Endothelial cell of umbilical vein (primary cell): Measurements from ENCODE around the gene TAT. TPM values are rescaled to one million over a fixed set of nuclear protein-coding genes. Genes with fewer than 3 reads are reported as not detected.
A peak's percentile ranks its signal among the peaks of the same experiment; 100 is the strongest.

Experiments
- BruUV-seq: library from RNA; stranded (reverse); fragments of 400-500 nt; replicated peaks from 2 replicates; lab custom pipeline; 2021; lab: Mats Ljungman, UMichigan
- CTCF ChIA-PET: fragments of 300-600, 350-600 bp; sonication (Branson Sonifier 250); formaldehyde crosslinking; loops from one replicate; lab custom pipeline; 2021; ENCODE audit warnings: antibody characterized with exemption, inconsistent platforms; lab: Charles Lee
- POLR2A ChIA-PET: fragments of 300-600, 350-600 bp; sonication (Branson Sonifier 250); formaldehyde crosslinking; loops from one replicate; lab custom pipeline; 2021; ENCODE audit warnings: antibody characterized with exemption, inconsistent platforms; lab: Charles Lee
- DNase-seq: peaks from one replicate; pipeline ENCODE4 v3.0.0-alpha.2; 2011; ENCODE audit warnings: low read depth, low spot score
- FAIRE-seq: peaks from 2 replicates; lab custom pipeline; 2011; peaks lifted over from hg19 to GRCh38; lab: Jason Lieb, UNC
- H2AFZ ChIP-seq: 2 replicates; pipeline ENCODE4 v1.6.0; 2012; ENCODE audit warnings: low read depth, low read length, control low read depth, inconsistent platforms
- H3K27ac ChIP-seq: 2 replicates; pipeline ENCODE4 v1.5.1; 2011; ENCODE audit warnings: low read depth, mild to moderate bottlenecking, control low read depth, low read length, moderate library complexity; ENCODE audit not compliant: insufficient read depth
- H3K27me3 ChIP-seq, 2 experiments: 2 replicates each; pipeline versions ENCODE4 v1.6.0 to v1.6.1; 2011; ENCODE audit warnings: low read length in 2 of 2, mixed read lengths in 1 of 2; ENCODE audit not compliant: control insufficient read depth in 2 of 2, insufficient read depth in 2 of 2
- H3K36me3 ChIP-seq, 2 experiments: 2 replicates in 1 of 2; 3 replicates in 1 of 2; pipeline ENCODE4 v1.5.1; 2011; ENCODE audit warnings: low read length in 2 of 2, mild to moderate bottlenecking in 1 of 2, moderate library complexity in 1 of 2; ENCODE audit not compliant: control insufficient read depth in 2 of 2, insufficient read depth in 2 of 2; ENCODE audit errors: extremely low read depth in 1 of 2
- H3K4me1 ChIP-seq: 3 replicates; pipeline ENCODE4 v1.5.1; 2011; ENCODE audit warnings: mild to moderate bottlenecking, low read length; ENCODE audit not compliant: control insufficient read depth, insufficient read depth; ENCODE audit errors: extremely low read depth
- H3K4me2 ChIP-seq: 2 replicates; pipeline ENCODE4 v1.6.1; 2011; ENCODE audit warnings: low read length, control low read depth, mixed read lengths; ENCODE audit not compliant: insufficient read depth
- H3K4me3 ChIP-seq, 3 experiments: fragments of 200-600 bp in 1 of 3; sonication (generic), shearing (Covaris generic) in 1 of 3; replicated peaks in 1 of 3; 2 replicates each; pipeline ENCODE4 v1.5.1; 2011 to 2016; ENCODE audit warnings: control low read depth in 3 of 3, low read length in 3 of 3, mild to moderate bottlenecking in 2 of 3, inconsistent platforms in 1 of 3, low read depth in 1 of 3, moderate library complexity in 1 of 3; ENCODE audit not compliant: insufficient read depth in 1 of 3
- H3K79me2 ChIP-seq: 2 replicates; pipeline ENCODE4 v1.6.0; 2012; ENCODE audit warnings: low read length, inconsistent platforms; ENCODE audit not compliant: control insufficient read depth, insufficient read depth
- H3K9ac ChIP-seq: replicated peaks from 2 replicates; pipeline ENCODE3; 2011; ENCODE audit warnings: low read length, control low read depth; ENCODE audit not compliant: insufficient read depth; ENCODE audit errors: extremely low read depth
- H3K9me1 ChIP-seq: replicated peaks from 3 replicates; pipeline ENCODE4 v1.6.0; 2011; ENCODE audit warnings: mild to moderate bottlenecking, low read length; ENCODE audit not compliant: control insufficient read depth, insufficient read depth; ENCODE audit errors: extremely low read depth
- H3K9me3 ChIP-seq: replicated peaks from 2 replicates; pipeline ENCODE4 v1.5.1; 2012; ENCODE audit warnings: low read length, inconsistent platforms; ENCODE audit not compliant: control insufficient read depth, insufficient read depth
- H4K20me1 ChIP-seq: replicated peaks from 2 replicates; pipeline ENCODE3; 2011; ENCODE audit warnings: mild to moderate bottlenecking, low read length; ENCODE audit not compliant: control insufficient read depth, insufficient read depth; ENCODE audit errors: extremely low read depth
- EZH2 ChIP-seq: IDR thresholded peaks from 2 replicates; pipeline ENCODE4 v1.6.1; 2012; ENCODE audit warnings: borderline replicate concordance, low read depth, mild to moderate bottlenecking, moderate library complexity, low read length, inconsistent platforms; ENCODE audit not compliant: severe bottlenecking
- FOS ChIP-seq: IDR thresholded peaks from 2 replicates; pipeline ENCODE4 v1.6.1; 2011; ENCODE audit warnings: mild to moderate bottlenecking, low read length, moderate library complexity, borderline replicate concordance; ENCODE audit not compliant: insufficient read depth
- GATA2 ChIP-seq: IDR thresholded peaks from 2 replicates; pipeline ENCODE4 v1.7.0; 2011; ENCODE audit warnings: low read depth, mild to moderate bottlenecking, moderate library complexity, mixed read lengths, low read length; ENCODE audit not compliant: insufficient read length, insufficient read depth
- JUN ChIP-seq: IDR thresholded peaks from 2 replicates; pipeline ENCODE4 v1.6.1; 2011; ENCODE audit warnings: borderline replicate concordance, low read depth; ENCODE audit not compliant: insufficient read length, insufficient read depth
- MYC ChIP-seq: IDR thresholded peaks from one replicate; pipeline ENCODE4 v1.6.1; 2011; ENCODE audit warnings: mild to moderate bottlenecking, low read depth, low read length
- POLR2A ChIP-seq: IDR thresholded peaks from 2 replicates; pipeline ENCODE4 v1.6.1; 2012; ENCODE audit warnings: low read depth, mild to moderate bottlenecking, control low read depth, low read length
- POLR2AphosphoS5 ChIP-seq: IDR thresholded peaks from 2 replicates; pipeline ENCODE4 v1.6.1; 2012; ENCODE audit warnings: low read depth, mild to moderate bottlenecking, control low read depth, low read length, moderate library complexity; ENCODE audit not compliant: insufficient read depth
- dilution Hi-C: fragments of 300-500 bp; cut with MboI; formaldehyde crosslinking; loops from one replicate; pipeline ENCODE4 v1.15.0; 2019; ENCODE audit warnings: low sequenced_read_pairs; ENCODE audit not compliant: extremely low pct_ligation_motif_present
- intact Hi-C: fragments of 100-400 bp; cut with micrococcal nuclease; formaldehyde crosslinking; loops from one replicate; pipeline ENCODE4 v1.10.0; 2022
- polyA plus RNA-seq, 4 experiments: library from polyadenylated mRNA; depleted of rRNA in 3 of 4; stranded (reverse) in 3 of 4; unstranded in 1 of 4; fragments of >200 nt; gene quantifications; 2 replicates each; pipeline versions ENCODE4 v1.2.1 to v1.2.3, GENCODE V29; 2011 to 2012; ENCODE audit warnings: missing spikeins in 1 of 4
- total RNA-seq: library from RNA; stranded (reverse); gene quantifications from 2 replicates; pipeline ENCODE4 v1.2.3, GENCODE V29; 2021
- TF ChIP-seq, protein P1 (sequence below): IDR thresholded peaks from 2 replicates; pipeline ENCODE4 v1.6.1; 2011; ENCODE audit not compliant: insufficient read depth, insufficient read length
- TF ChIP-seq, protein P2 (sequence below), 2 donors: IDR thresholded peaks; 1 replicate in 1 of 2; 2 replicates in 1 of 2; pipeline ENCODE4 v1.5.1; 2011; ENCODE audit warnings: low read length in 2 of 2, mild to moderate bottlenecking in 2 of 2, moderate library complexity in 2 of 2, control low read depth in 1 of 2, inconsistent platforms in 1 of 2, low read depth in 1 of 2; ENCODE audit not compliant: insufficient read depth in 1 of 2; ENCODE audit errors: extremely low read depth in 1 of 2

Gene TAT
- total and polyA plus RNA-seq, 2 donors (not counting 3 experiments of a cell fraction or from before 2014, with no cell fraction given): not detected

DNA sequence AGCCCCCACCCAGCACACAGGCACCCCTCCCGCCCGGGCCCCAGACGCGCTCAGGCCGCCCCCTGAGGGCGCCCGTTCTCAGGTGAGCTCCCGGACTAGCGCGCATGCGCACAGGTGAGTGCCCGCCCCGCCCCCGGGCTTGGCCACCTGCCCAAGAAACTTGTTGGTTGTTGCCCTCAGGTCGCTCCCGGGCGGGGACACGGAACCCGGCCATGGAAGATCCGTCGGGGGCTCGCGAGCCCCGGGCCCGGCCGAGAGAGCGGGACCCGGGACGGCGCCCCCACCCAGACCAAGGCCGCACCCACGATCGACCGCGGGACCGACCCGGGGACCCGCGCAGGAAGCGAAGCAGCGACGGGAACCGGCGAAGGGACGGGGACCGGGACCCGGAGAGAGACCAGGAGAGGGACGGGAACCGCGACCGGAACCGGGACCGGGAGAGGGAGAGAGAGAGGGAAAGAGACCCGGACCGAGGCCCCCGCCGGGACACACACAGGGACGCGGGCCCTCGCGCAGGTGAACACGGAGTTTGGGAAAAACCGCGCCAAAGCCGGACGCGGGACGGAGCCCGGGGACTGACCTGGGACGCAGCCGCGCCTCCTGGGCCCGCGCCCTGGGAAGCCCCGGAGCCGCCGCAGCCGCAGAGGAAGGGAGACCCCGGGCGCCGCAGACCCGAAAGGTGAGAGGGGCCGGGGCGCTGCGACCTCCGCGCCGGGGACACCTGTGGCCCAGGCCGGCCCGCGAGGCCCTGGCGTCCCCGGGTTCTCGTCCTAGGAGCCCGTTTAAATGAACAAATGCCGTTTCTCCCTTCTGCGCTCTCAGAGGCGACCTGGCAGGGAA is 49.3 kb upstream of the TAT start, which contains the start of gene MARVELD3:
Gene MARVELD3 (plus strand): TSS at position 167 of the 840 bp plus-strand sequence. CDS start 46 bp downstream, at position 213.
- Histone ChIP-seq H3K9ac (no peak within 1 kb of the TSS), H3K9me3 (no peaks in the 10 kb centered on the region), H3K27me3 (peaks cover 13 to 26% of the 10 kb centered on the region in 2 experiments), H4K20me1 (no peaks in the 10 kb centered on the region), H3K36me3 (no peaks in the 10 kb centered on the region), H3K4me1 (peaks cover 2% of the 10 kb centered on the region), H3K79me2 (no peaks in the 10 kb centered on the region), H2AFZ (no peak within 1 kb of the TSS), H3K4me2 (peak within 1 kb of the TSS; percentile 37), H3K27ac (no peak within 1 kb of the TSS), H3K9me1 (no peaks in the 10 kb centered on the region), H3K4me3 (peak within 1 kb of the TSS in 2 of 3 experiments; percentile 13 to 22)
- TF ChIP-seq EZH2: peak; percentile 97
- TF ChIP-seq GATA2: no peak
- ChIA-PET POLR2A (no interaction called here), CTCF (no interaction called here)
- dilution Hi-C loops: no loop called here
- no TSS peak for BruUV-seq
- FAIRE-seq (no peak), DNase-seq (no peak)
- intact Hi-C loops: no loop called here

DNA sequence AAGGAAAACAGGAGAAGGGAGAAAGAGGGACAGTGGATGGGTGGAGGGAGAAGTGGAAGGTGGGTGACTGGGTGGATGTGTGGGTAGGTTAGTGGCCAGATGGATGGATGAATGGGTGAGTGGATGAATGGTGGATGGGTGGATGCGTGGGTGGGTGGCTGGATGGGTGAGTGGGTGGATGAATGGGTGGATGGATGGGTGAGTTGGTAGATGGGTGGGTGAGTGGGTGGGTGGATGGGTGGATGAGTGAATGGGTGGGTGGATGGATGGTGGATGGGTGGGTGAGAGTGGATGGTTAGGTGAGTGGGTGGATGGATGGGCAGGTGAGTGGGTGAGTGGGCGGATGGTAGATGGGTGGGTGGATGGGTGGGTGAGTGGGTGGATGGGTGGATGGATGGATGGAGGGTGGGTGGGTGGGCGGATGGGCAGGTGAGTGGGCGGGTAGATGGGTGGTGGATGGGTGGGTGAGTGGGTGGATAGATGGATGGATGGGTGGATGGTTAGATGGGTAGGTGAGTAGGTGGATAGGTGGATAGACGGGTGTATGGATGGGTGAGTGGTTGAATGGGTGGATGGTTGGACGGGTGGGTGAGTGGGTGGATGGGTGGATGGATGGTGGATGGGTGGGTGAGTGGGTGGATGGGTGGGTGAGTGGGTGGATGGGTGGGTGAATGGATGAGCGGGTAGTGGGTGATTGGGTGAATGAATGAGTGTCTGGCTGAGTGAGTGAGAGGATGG is 48.4 kb upstream of the TAT start:
- Histone ChIP-seq H3K4me1 (peaks cover 2% of the 10 kb centered on the region), H3K9ac (no peak overlapping the region), H3K9me1 (no peaks in the 10 kb centered on the region), H3K9me3 (no peaks in the 10 kb centered on the region), H3K27me3 (peaks cover 13 to 28% of the 10 kb centered on the region in 2 experiments), H3K4me2 (no peak overlapping the region), H3K79me2 (no peaks in the 10 kb centered on the region), H3K27ac (no peak overlapping the region), H2AFZ (no peak overlapping the region), H3K36me3 (no peaks in the 10 kb centered on the region), H4K20me1 (no peaks in the 10 kb centered on the region), H3K4me3 (no peak overlapping the region)
- BruUV-seq: no TSS peak
- dilution Hi-C loops: no loop called here
- intact Hi-C loops: no loop called here
- POLR2A ChIA-PET: no interaction called here
- DNase-seq (no peak), FAIRE-seq (no peak)
- TF ChIP-seq, protein P1, sequence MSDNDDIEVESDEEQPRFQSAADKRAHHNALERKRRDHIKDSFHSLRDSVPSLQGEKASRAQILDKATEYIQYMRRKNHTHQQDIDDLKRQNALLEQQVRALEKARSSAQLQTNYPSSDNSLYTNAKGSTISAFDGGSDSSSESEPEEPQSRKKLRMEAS: no peak
- no peak for TF ChIP-seq JUN
- TF ChIP-seq FOS: no peak
- no peak for TF ChIP-seq GATA2
- no peak for TF ChIP-seq MYC
- no peak for TF ChIP-seq EZH2
- no peak for TF ChIP-seq POLR2A
- no peak for TF ChIP-seq POLR2AphosphoS5
- TF ChIP-seq, protein P2, sequence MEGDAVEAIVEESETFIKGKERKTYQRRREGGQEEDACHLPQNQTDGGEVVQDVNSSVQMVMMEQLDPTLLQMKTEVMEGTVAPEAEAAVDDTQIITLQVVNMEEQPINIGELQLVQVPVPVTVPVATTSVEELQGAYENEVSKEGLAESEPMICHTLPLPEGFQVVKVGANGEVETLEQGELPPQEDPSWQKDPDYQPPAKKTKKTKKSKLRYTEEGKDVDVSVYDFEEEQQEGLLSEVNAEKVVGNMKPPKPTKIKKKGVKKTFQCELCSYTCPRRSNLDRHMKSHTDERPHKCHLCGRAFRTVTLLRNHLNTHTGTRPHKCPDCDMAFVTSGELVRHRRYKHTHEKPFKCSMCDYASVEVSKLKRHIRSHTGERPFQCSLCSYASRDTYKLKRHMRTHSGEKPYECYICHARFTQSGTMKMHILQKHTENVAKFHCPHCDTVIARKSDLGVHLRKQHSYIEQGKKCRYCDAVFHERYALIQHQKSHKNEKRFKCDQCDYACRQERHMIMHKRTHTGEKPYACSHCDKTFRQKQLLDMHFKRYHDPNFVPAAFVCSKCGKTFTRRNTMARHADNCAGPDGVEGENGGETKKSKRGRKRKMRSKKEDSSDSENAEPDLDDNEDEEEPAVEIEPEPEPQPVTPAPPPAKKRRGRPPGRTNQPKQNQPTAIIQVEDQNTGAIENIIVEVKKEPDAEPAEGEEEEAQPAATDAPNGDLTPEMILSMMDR (IDR thresholded peaks at IDR 0.05; ENCODE audit: extremely low read depth in 1 of 2, insufficient read depth in 1 of 2, low read depth in 1 of 2, low read length in 2 of 2): no peak
- CTCF ChIA-PET: no interaction called here
